HEK293 (cell line): Measurements from ENCODE around the gene ABHD17A.

Experiments
- CTCF ChIA-PET: fragments of 350-600 bp; formaldehyde crosslinking; extraction: SDS; loops from one replicate; lab custom pipeline; 2021; ENCODE audit warnings: antibody characterized with exemption; lab: Yijun Ruan, JAX
- POLR2A ChIA-PET: fragments of 300-600 bp; formaldehyde crosslinking; extraction: SDS; loops from one replicate; lab custom pipeline; 2020; ENCODE audit warnings: antibody characterized with exemption, inconsistent platforms; lab: Yijun Ruan, JAX
- H3K27ac ChIP-seq: fragments of 200-500 bp; sonication (Bioruptor generic); 2 replicates; pipeline ENCODE4 v1.5.1; 2014; ENCODE audit warnings: low read depth, low read length, control low read depth, inconsistent platforms; ENCODE audit errors: extremely low read depth
- H3K36me3 ChIP-seq, 2 experiments: fragments of 200-500 bp in 1 of 2; sonication (Bioruptor generic) in 1 of 2; 1 replicate in 1 of 2; 2 replicates in 1 of 2; pipeline ENCODE4 v1.5.1; 2014 to 2017; ENCODE audit warnings: inconsistent platforms in 2 of 2, low read length in 2 of 2; ENCODE audit not compliant: control insufficient read depth in 2 of 2, insufficient read depth in 1 of 2
- H3K4me1 ChIP-seq: fragments of 200-500 bp; sonication (Bioruptor generic); 2 replicates; pipeline ENCODE4 v1.5.1; 2014; ENCODE audit warnings: mild to moderate bottlenecking, low read length, inconsistent platforms; ENCODE audit not compliant: control insufficient read depth, insufficient read depth
- H3K4me3 ChIP-seq: 2 replicates; pipeline ENCODE4 v1.5.1; 2011; ENCODE audit warnings: low read depth, mild to moderate bottlenecking, control low read depth, low read length, moderate library complexity
- H3K9me3 ChIP-seq: fragments of 200-500 bp; sonication (Bioruptor generic); 2 replicates; pipeline ENCODE4 v1.5.1; 2014; ENCODE audit warnings: low read depth, low read length, inconsistent platforms; ENCODE audit not compliant: control insufficient read depth, insufficient read depth
- BCL11A ChIP-seq: fragments of 450-650 bp; formaldehyde crosslinking; IDR thresholded peaks from 2 replicates; pipeline ENCODE4 v1.5.1; 2016; ENCODE audit warnings: low read depth, missing biosample characterization, missing genetic modification characterization
- BCL11B ChIP-seq: fragments of 450-650 bp; formaldehyde crosslinking; IDR thresholded peaks from 2 replicates; pipeline ENCODE4 v1.5.1; 2016; ENCODE audit warnings: low read depth, missing biosample characterization, missing genetic modification characterization
- CTCF ChIP-seq: fragments of 450-650 bp; formaldehyde crosslinking; IDR thresholded peaks from 2 replicates; pipeline ENCODE4 v1.5.1; 2016; ENCODE audit warnings: missing biosample characterization, missing genetic modification characterization
- GLI4 ChIP-seq: fragments of 450-650 bp; formaldehyde crosslinking; IDR thresholded peaks from 2 replicates; pipeline ENCODE4 v1.5.1; 2016; ENCODE audit warnings: missing biosample characterization, missing genetic modification characterization
- GLIS2 ChIP-seq: fragments of 450-650 bp; formaldehyde crosslinking; IDR thresholded peaks from 2 replicates; pipeline ENCODE4 v1.5.1; 2016; ENCODE audit warnings: missing biosample characterization, missing genetic modification characterization
- KLF8 ChIP-seq: fragments of 450-650 bp; formaldehyde crosslinking; IDR thresholded peaks from 2 replicates; pipeline ENCODE4 v1.5.1; 2016; ENCODE audit warnings: missing biosample characterization, missing genetic modification characterization
- SCRT1 ChIP-seq: fragments of 450-650 bp; formaldehyde crosslinking; IDR thresholded peaks from 2 replicates; pipeline ENCODE4 v1.5.1; 2016; ENCODE audit warnings: missing biosample characterization, missing genetic modification characterization, borderline replicate concordance
- ZBTB1 ChIP-seq: fragments of 450-650 bp; formaldehyde crosslinking; IDR thresholded peaks from 2 replicates; pipeline ENCODE4 v1.5.1; 2016; ENCODE audit warnings: missing biosample characterization, missing genetic modification characterization
- ZBTB20 ChIP-seq: fragments of 450-650 bp; formaldehyde crosslinking; IDR thresholded peaks from 2 replicates; pipeline ENCODE4 v1.5.1; 2016; ENCODE audit warnings: missing biosample characterization, missing genetic modification characterization
- ZFP37 ChIP-seq: fragments of 450-650 bp; formaldehyde crosslinking; IDR thresholded peaks from 2 replicates; pipeline ENCODE4 v1.5.1; 2016; ENCODE audit warnings: missing biosample characterization, missing genetic modification characterization
- ZFP69B ChIP-seq: fragments of 450-650 bp; formaldehyde crosslinking; IDR thresholded peaks from 2 replicates; pipeline ENCODE4 v1.5.1; 2016; ENCODE audit warnings: missing biosample characterization, missing genetic modification characterization
- ZNF138 ChIP-seq: fragments of 450-650 bp; formaldehyde crosslinking; IDR thresholded peaks from 2 replicates; pipeline ENCODE4 v1.5.1; 2016; ENCODE audit warnings: missing biosample characterization, missing genetic modification characterization, borderline replicate concordance
- ZNF140 ChIP-seq: fragments of 450-650 bp; formaldehyde crosslinking; IDR thresholded peaks from 2 replicates; pipeline ENCODE4 v1.5.1; 2016; ENCODE audit warnings: missing biosample characterization, missing genetic modification characterization
- ZNF24 ChIP-seq: fragments of 450-650 bp; formaldehyde crosslinking; IDR thresholded peaks from 2 replicates; pipeline ENCODE4 v1.5.1; 2016; ENCODE audit warnings: missing biosample characterization, missing genetic modification characterization
- ZNF266 ChIP-seq: fragments of 450-650 bp; formaldehyde crosslinking; IDR thresholded peaks from 2 replicates; pipeline ENCODE4 v1.5.1; 2016; ENCODE audit warnings: missing biosample characterization, missing genetic modification characterization, low read depth
- ZNF335 ChIP-seq: fragments of 450-650 bp; formaldehyde crosslinking; conservative IDR thresholded peaks from 2 replicates; pipeline ENCODE4 v1.5.1; 2016; ENCODE audit warnings: missing biosample characterization, missing genetic modification characterization
- ZNF391 ChIP-seq: fragments of 450-650 bp; formaldehyde crosslinking; IDR thresholded peaks from 2 replicates; pipeline ENCODE4 v1.5.1; 2016; ENCODE audit warnings: low read depth, missing biosample characterization, missing genetic modification characterization, borderline replicate concordance
- ZNF473 ChIP-seq: fragments of 450-650 bp; formaldehyde crosslinking; IDR thresholded peaks from 2 replicates; pipeline ENCODE4 v1.5.1; 2017; ENCODE audit warnings: missing biosample characterization, missing genetic modification characterization
- ZNF48 ChIP-seq: fragments of 450-650 bp; formaldehyde crosslinking; IDR thresholded peaks from 2 replicates; pipeline ENCODE4 v1.5.1; 2016; ENCODE audit warnings: missing biosample characterization, missing genetic modification characterization
- ZNF600 ChIP-seq: fragments of 450-650 bp; formaldehyde crosslinking; IDR thresholded peaks from 2 replicates; pipeline ENCODE4 v1.5.1; 2016; ENCODE audit warnings: missing biosample characterization, missing genetic modification characterization
- ZNF623 ChIP-seq: fragments of 450-650 bp; formaldehyde crosslinking; IDR thresholded peaks from 2 replicates; pipeline ENCODE4 v1.5.1; 2016; ENCODE audit warnings: missing biosample characterization, missing genetic modification characterization
- ZNF629 ChIP-seq: fragments of 450-650 bp; formaldehyde crosslinking; IDR thresholded peaks from 2 replicates; pipeline ENCODE4 v1.5.1; 2017; ENCODE audit warnings: missing biosample characterization, missing genetic modification characterization
- ZNF76 ChIP-seq: fragments of 450-650 bp; formaldehyde crosslinking; IDR thresholded peaks from 2 replicates; pipeline ENCODE4; 2016; ENCODE audit warnings: low read depth, missing biosample characterization, missing genetic modification characterization, borderline replicate concordance
- ZNF768 ChIP-seq: fragments of 450-650 bp; formaldehyde crosslinking; IDR thresholded peaks from 2 replicates; pipeline ENCODE4 v1.5.1; 2018; ENCODE audit warnings: missing biosample characterization, mild to moderate bottlenecking, missing genetic modification characterization
- ZNF791 ChIP-seq: fragments of 450-650 bp; formaldehyde crosslinking; IDR thresholded peaks from 2 replicates; pipeline ENCODE4 v1.5.1; 2016; ENCODE audit warnings: missing biosample characterization, missing genetic modification characterization
- TF ChIP-seq, protein P1 (sequence below): fragments of 450-650 bp; formaldehyde crosslinking; IDR thresholded peaks from 2 replicates; pipeline ENCODE4 v1.5.1; 2016; ENCODE audit warnings: missing biosample characterization, missing genetic modification characterization

Gene ABHD17A

GRCh38 chr19:1876496-1877279 is 8.6 kb downstream of the ABHD17A start (continued):
- TF ChIP-seq, protein P1, sequence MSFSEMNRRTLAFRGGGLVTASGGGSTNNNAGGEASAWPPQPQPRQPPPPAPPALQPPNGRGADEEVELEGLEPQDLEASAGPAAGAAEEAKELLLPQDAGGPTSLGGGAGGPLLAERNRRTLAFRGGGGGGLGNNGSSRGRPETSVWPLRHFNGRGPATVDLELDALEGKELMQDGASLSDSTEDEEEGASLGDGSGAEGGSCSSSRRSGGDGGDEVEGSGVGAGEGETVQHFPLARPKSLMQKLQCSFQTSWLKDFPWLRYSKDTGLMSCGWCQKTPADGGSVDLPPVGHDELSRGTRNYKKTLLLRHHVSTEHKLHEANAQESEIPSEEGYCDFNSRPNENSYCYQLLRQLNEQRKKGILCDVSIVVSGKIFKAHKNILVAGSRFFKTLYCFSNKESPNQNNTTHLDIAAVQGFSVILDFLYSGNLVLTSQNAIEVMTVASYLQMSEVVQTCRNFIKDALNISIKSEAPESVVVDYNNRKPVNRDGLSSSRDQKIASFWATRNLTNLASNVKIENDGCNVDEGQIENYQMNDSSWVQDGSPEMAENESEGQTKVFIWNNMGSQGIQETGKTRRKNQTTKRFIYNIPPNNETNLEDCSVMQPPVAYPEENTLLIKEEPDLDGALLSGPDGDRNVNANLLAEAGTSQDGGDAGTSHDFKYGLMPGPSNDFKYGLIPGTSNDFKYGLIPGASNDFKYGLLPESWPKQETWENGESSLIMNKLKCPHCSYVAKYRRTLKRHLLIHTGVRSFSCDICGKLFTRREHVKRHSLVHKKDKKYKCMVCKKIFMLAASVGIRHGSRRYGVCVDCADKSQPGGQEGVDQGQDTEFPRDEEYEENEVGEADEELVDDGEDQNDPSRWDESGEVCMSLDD (tag by site-specific recombination), result peak; percentile 18; the same call in 1 of the 2 replicates
- TF ChIP-seq BCL11B (tag by site-specific recombination), result peak; percentile 60; the same call in 1 of the 2 replicates

- ChIA-PET CTCF (interaction anchor here (0.7 to 1.7 kb wide), 9 partner anchors 11 to 203 kb away, joined by 3 to 6 read pairs (median 3); no protein-coding TSS in a partner anchor), POLR2A (interaction anchor here (0.5 to 2.8 kb wide), 14 partner anchors 9 to 690 kb away, joined by 3 to 22 read pairs (median 3); partner anchors contain the start of genes ABHD17A, ADAT3 and SCAMP4)
- Histone ChIP-seq H3K27ac (peak overlapping the region; percentile 89), H3K4me3 (peak overlapping the region; percentile 96), H3K4me1 (peaks cover 10% of the 10 kb centered on the region), H3K9me3 (no peaks in the 10 kb centered on the region), H3K36me3 (peaks cover 0 to 27% of the 10 kb centered on the region in 2 experiments; a peak in 2 of 3 replicates)
- peak; percentile 60; the same call in 1 of the 2 replicates for TF ChIP-seq GLI4 (tag by site-specific recombination)
- peak; percentile 62; the same call in 1 of the 2 replicates for TF ChIP-seq ZFP37 (tag by site-specific recombination)
- TF ChIP-seq ZNF48 (tag by site-specific recombination), result no peak
- TF ChIP-seq ZNF629 (tag by site-specific recombination), result peak; percentile 96
- TF ChIP-seq ZNF623 (tag by site-specific recombination), result peak; percentile 100
- TF ChIP-seq ZBTB20 (tag by site-specific recombination), result peak; percentile 53; the same call in 1 of the 2 replicates
- TF ChIP-seq GLIS2 (tag by site-specific recombination), result peak; percentile 50
- TF ChIP-seq ZNF138 (tag by site-specific recombination), result no peak
- no peak for TF ChIP-seq ZNF266 (tag by site-specific recombination)
- peak; percentile 88 for TF ChIP-seq ZNF391 (tag by site-specific recombination)
- no peak for TF ChIP-seq ZNF140 (tag by site-specific recombination)
- peak; percentile 75 for TF ChIP-seq ZNF24 (tag by site-specific recombination)
- peak; percentile 69 for TF ChIP-seq ZNF76 (tag by site-specific recombination)
- peak; percentile 86 for TF ChIP-seq ZNF600 (tag by site-specific recombination)
- TF ChIP-seq CTCF (tag by site-specific recombination), result peak; percentile 88; the same call in 1 of the 2 replicates
- peak; percentile 56; the same call in 1 of the 2 replicates for TF ChIP-seq ZBTB1 (tag by site-specific recombination)
- TF ChIP-seq SCRT1 (tag by site-specific recombination), result no peak
- TF ChIP-seq BCL11A, result 0 out of 2 replicates have a peak, but pooled peaks have one; percentile 44
- TF ChIP-seq ZNF791 (tag by site-specific recombination), result no peak
- peak; percentile 79 for TF ChIP-seq KLF8 (tag by site-specific recombination)
- peak; percentile 86 for TF ChIP-seq ZNF335
- TF ChIP-seq, protein P1 (tag by site-specific recombination), result no peak
- no peak for TF ChIP-seq ZNF768 (tag by site-specific recombination)
- peak; percentile 97 for TF ChIP-seq ZFP69B (tag by site-specific recombination)
- TF ChIP-seq BCL11B (tag by site-specific recombination), result no peak
- no peak for TF ChIP-seq ZNF473 (tag by site-specific recombination)
Measured at GRCh38 chr19:1875646-1876495, 9.4 kb downstream of the ABHD17A start.
